Left lung (tissue), 10 donors: Measurements from ENCODE around the gene AP1S3. TPM values are rescaled to one million over a fixed set of nuclear protein-coding genes. Genes with fewer than 3 reads are reported as not detected.
"Not testable (repeated sequence)": the region's sequence is repeated elsewhere in the genome, so short reads cannot be mapped to it uniquely, and the experiment has no call there.

Experiments
- ATAC-seq: fragments of 200-7000 bp; cut with Tn5 transposase; one replicate; pipeline ENCODE4 v1.9.1; 2020; ENCODE audit warnings: moderate library complexity
- DNase-seq, 4 donors: peaks; one replicate each; pipeline ENCODE4 v3.0.0-alpha.2; 2013 to 2020
- H3K27ac ChIP-seq, 2 donors: fragments of 200-600 bp; sonication (generic) in 1 of 2; one replicate each; pipeline versions ENCODE4 v1.5.0 to v1.8.0; 2020 to 2021
- H3K27me3 ChIP-seq, 2 donors: fragments of 200-600 bp; sonication (generic) in 1 of 2; one replicate each; pipeline versions ENCODE4 v1.5.0 to v1.8.0; 2020 to 2021
- H3K36me3 ChIP-seq, 2 donors: fragments of 200-600 bp; sonication (generic) in 1 of 2; one replicate each; pipeline versions ENCODE4 v1.5.0 to v1.8.0; 2020 to 2021
- H3K4me1 ChIP-seq, 2 donors: fragments of 200-600 bp; one replicate each; pipeline ENCODE4 v1.8.0; 2021
- H3K4me3 ChIP-seq, 2 donors: fragments of 200-600 bp; sonication (generic) in 1 of 2; one replicate each; pipeline versions ENCODE4 v1.5.0 to v1.8.0; 2020 to 2021; ENCODE audit warnings: mild to moderate bottlenecking in 1 of 2
- H3K9me3 ChIP-seq, 2 donors: fragments of 200-600 bp; sonication (generic) in 1 of 2; one replicate each; pipeline versions ENCODE4 v1.5.0 to v1.8.0; 2020 to 2021
- CTCF ChIP-seq, 2 donors: fragments of 200-600 bp; sonication (generic) in 1 of 2; IDR thresholded peaks; one replicate each; pipeline versions ENCODE4 v1.5.0 to v1.8.0; 2021; ENCODE audit warnings: antibody characterized with exemption in 2 of 2
- intact Hi-C, 2 donors: fragments of 100-400 bp; cut with DNase I; formaldehyde crosslinking; loops; one replicate each; pipeline versions ENCODE4 v1.11.2 to v1.14.2; 2022
- polyA plus RNA-seq, 6 donors: library from polyadenylated mRNA; unstranded; fragments of 120-200 nt; gene quantifications; one replicate each; pipeline ENCODE4 v1.2.1, GENCODE V29; 2013; ENCODE audit not compliant: insufficient read length in 6 of 6
- total RNA-seq, 2 donors: library from RNA; stranded (reverse); fragmentation: NEBNext Ultra II Directional; extraction: Animal tissue kit (Norgen Biotek cat#: 25700); gene quantifications; one replicate each; pipeline ENCODE4 v1.2.1, GENCODE V29; 2021
- donor health status: DM: no; HTN: yes; CAD: no.
- donor health status: DM: no; HTN: no; CAD: no.

The AP1S3 gene
- total and polyA plus RNA-seq, 8 donors: 4.3 to 23.4 (median 5.6) TPM

GRCh38 chr2:223819891-223820290 is 17.5 kb downstream of the AP1S3 start:
- no peak for ATAC-seq
- DNase-seq: no peak
- no peaks in the 10 kb centered on the region for H3K36me3 ChIP-seq
- intact Hi-C loops: no loop called here
- H3K9me3 ChIP-seq: no peaks in the 10 kb centered on the region
- no peaks in the 10 kb centered on the region for H3K27me3 ChIP-seq
- H3K27ac ChIP-seq: no peak overlapping the region
- no peak overlapping the region for H3K4me3 ChIP-seq
- no peak for TF ChIP-seq CTCF (IDR thresholded peaks at IDR 0.05)
- H3K4me1 ChIP-seq: no peaks in the 10 kb centered on the region

GRCh38 chr2:223815884-223816570 is 21.4 kb downstream of the AP1S3 start:
- DNase-seq: no peak
- Histone ChIP-seq H3K27ac (peak overlapping the region in 1 of 2 donors; percentile 40), H3K4me1 (no peaks in the 10 kb centered on the region), H3K36me3 (no peaks in the 10 kb centered on the region), H3K4me3 (no peak overlapping the region), H3K9me3 (no peaks in the 10 kb centered on the region), H3K27me3 (no peaks in the 10 kb centered on the region)
- ATAC-seq: no peak
- intact Hi-C loops: no loop called here
- TF ChIP-seq CTCF (IDR thresholded peaks at IDR 0.05): no peak

- DNase-seq (peak in 1 of 4 donors; percentile 69), ATAC-seq (peak; percentile 71)
- no peaks in the 10 kb centered on the region for H3K36me3 ChIP-seq
- intact Hi-C loops: no loop called here
- H3K27ac ChIP-seq: peak overlapping the region; percentile 3 to 40
- no peaks in the 10 kb centered on the region for H3K4me1 ChIP-seq
- H3K27me3 ChIP-seq: no peaks in the 10 kb centered on the region
- no peak overlapping the region for H3K4me3 ChIP-seq
- TF ChIP-seq CTCF (IDR thresholded peaks at IDR 0.05): no peak
- no peaks in the 10 kb centered on the region for H3K9me3 ChIP-seq
These were observed 22.0 kb downstream of the AP1S3 start for GRCh38 chr2:223815186-223815883.

GRCh38 chr2:223814764-223815163 is 22.6 kb downstream of the AP1S3 start:
- ATAC-seq, DNase-seq, H3K4me3 ChIP-seq, H3K27ac ChIP-seq, H3K27me3 ChIP-seq, H3K9me3 ChIP-seq, intact Hi-C loops, H3K36me3 ChIP-seq, H3K4me1 ChIP-seq: not testable (repeated sequence)

GRCh38 chr2:223813329-223813728 is 24.1 kb downstream of the AP1S3 start:
- Histone ChIP-seq H3K9me3 (no peaks in the 10 kb centered on the region), H3K27me3 (no peaks in the 10 kb centered on the region), H3K4me1 (no peaks in the 10 kb centered on the region), H3K36me3 (no peaks in the 10 kb centered on the region), H3K4me3 (no peak overlapping the region), H3K27ac (no peak overlapping the region)
- DNase-seq (no peak), ATAC-seq (no peak)
- TF ChIP-seq CTCF (IDR thresholded peaks at IDR 0.05): no peak
- intact Hi-C loops: no loop called here
